ENCODE data around the gene AATK.

DNA sequence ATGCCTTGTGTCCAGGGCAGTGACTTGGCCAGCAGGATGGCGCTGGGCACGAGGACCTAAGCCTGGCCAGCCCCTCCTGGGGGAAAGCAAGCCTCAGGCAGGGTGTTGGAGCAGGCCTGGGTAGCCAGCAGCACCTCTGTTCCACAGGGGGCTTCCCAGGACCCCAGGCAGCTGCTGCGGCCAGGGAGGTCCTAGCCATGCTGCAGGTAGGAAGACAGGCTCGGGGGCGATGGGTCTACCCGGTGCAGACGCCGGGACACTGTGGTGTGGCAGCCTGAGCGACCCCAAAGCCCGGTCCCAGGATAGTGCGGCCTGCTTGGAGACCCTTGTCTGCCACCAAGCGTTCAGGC, 22.4 kb upstream of the AATK start:
- TF ChIP-seq ZNF592 (IDR thresholded peaks at IDR 0.05) (no peak), RAD21 (IDR thresholded peaks at IDR 0.05; ENCODE audit: insufficient read depth, low read depth, low read length) (no peak), EZH2 (IDR thresholded peaks at IDR 0.05; ENCODE audit: borderline replicate concordance, control insufficient read depth, low read depth, low read length) (no peak), YY1 (IDR thresholded peaks at IDR 0.05; ENCODE audit: low read depth, low read length) (no peak)

Measured in GM12878 (cell line).